ENCODE results near the gene DEGS2. TPM values are rescaled to one million over a fixed set of nuclear protein-coding genes. Genes with fewer than 3 reads are reported as not detected.

DEGS2 gene
- total RNA-seq, 1 donor from 2014 or later, result 0.53 TPM

DNA sequence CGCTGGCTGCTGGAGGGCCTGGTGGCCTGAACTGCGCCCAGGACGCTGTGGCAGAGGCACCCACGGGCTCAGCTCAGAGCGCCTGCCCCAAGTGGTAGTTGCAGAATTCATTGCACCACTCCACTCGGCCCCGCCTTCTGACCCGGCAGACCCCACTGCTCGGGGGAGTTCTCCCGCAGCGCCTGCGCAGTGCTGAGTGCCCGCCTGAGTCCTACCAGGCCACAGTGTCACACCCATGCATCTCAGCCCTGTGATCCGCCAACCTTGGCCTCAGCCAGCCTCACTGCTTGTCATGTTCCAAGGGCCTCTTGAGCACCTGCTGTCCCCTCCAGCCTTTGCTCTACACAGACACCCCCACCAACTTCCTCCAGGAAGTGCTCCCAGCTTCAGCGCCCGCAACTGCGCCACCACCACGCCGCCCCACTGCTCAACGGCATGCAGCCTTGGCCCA, 12.2 kb downstream of the DEGS2 start:
- Histone ChIP-seq H3K27me3 (ENCODE audit: control insufficient read depth, insufficient read depth, low read length) (no peaks in the 10 kb centered on the region), H3K4me3 (ENCODE audit: low read depth, low read length) (no peak overlapping the region), H3K36me3 (ENCODE audit: control insufficient read depth, insufficient read depth, low read length) (no peaks in the 10 kb centered on the region)
- FAIRE-seq (no peak), DNase-seq (ENCODE audit: low read depth) (no peak)
- no peak for TF ChIP-seq CTCF (IDR thresholded peaks at IDR 0.05; ENCODE audit: insufficient read depth, low read length, severe bottlenecking)

DNA sequence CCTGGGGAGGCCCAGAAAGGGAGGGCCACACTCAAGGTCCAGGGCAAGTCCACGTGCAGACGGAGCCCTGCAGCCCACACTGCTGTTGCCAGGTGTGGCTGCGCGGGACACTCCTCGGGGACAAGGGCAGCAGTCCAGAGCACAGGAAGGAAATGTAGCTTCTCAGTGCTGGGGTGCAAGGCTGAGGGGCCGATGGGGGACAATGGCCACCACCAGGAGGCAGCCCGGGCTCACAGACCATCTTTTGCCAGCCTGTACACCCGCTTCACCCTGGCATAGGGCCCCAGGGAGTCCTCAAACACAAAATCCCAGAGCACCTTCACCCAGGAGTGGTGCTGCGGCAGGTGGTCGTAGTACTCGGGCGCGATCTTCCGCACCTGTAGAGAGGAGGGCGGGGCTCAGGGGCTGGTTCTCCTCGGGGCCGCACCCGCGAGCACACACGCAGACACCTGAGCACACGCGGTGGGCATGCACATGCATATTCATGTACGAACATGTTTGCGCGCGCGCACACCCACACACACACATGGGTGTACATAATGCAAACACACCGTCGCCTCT, 12.8 kb downstream of the DEGS2 start:
- no peaks in the 10 kb centered on the region for H3K27me3 ChIP-seq (ENCODE audit: control insufficient read depth, insufficient read depth, low read length)
- DNase-seq (ENCODE audit: low read depth) (no peak), FAIRE-seq (no peak)
- no peaks in the 10 kb centered on the region for H3K36me3 ChIP-seq (ENCODE audit: control insufficient read depth, insufficient read depth, low read length)
- TF ChIP-seq CTCF (IDR thresholded peaks at IDR 0.05; ENCODE audit: insufficient read depth, low read length, severe bottlenecking), result peak; percentile 19
- H3K4me3 ChIP-seq (ENCODE audit: low read depth, low read length), result no peak overlapping the region

GRCh38 chr14:100145682-100146464, 13.6 kb downstream of the DEGS2 start:
- FAIRE-seq (no peak), DNase-seq (ENCODE audit: low read depth) (no peak)
- H3K4me3 ChIP-seq (ENCODE audit: low read depth, low read length), result no peak overlapping the region
- H3K36me3 ChIP-seq (ENCODE audit: control insufficient read depth, insufficient read depth, low read length), result no peaks in the 10 kb centered on the region
- TF ChIP-seq CTCF (IDR thresholded peaks at IDR 0.05; ENCODE audit: insufficient read depth, low read length, severe bottlenecking), result no peak
- H3K27me3 ChIP-seq (ENCODE audit: control insufficient read depth, insufficient read depth, low read length), result no peaks in the 10 kb centered on the region

DNA sequence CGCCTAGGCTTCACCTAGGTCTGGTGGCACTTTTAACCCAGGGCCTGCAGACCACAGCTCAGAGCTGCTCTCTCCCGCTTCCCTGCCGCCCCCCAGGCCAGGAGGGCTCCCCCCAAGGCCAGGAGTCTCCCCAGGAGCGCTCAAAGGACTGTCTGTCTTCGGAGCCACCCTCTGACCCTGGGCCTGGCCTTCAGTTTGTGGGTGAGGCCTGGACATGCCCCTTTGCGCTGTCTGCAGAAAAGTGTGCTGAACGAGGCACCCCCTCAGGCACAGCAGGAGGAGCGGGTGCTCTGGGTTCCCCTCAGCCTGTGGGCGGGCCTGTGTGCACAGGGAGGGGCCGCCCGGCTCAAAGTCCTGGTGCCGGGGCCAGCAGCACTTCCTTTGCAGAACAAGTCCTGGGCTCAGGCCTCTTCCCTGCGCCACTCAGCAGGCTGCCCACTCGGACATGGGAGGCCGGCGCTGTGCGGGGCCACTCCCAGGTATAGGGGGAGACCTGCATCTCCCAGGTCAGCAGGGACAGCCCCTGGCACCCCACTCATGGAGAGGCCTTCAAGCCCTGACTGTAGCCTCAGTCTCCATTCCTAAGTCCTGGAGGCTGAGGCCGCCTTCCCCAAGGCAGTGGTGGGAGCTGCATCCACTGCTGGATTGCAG, 14.3 kb downstream of the DEGS2 start:
- no peak for DNase-seq (ENCODE audit: low read depth)
- Histone ChIP-seq H3K27me3 (ENCODE audit: control insufficient read depth, insufficient read depth, low read length) (no peaks in the 10 kb centered on the region), H3K4me3 (ENCODE audit: low read depth, low read length) (no peak overlapping the region), H3K36me3 (ENCODE audit: control insufficient read depth, insufficient read depth, low read length) (no peaks in the 10 kb centered on the region)
- TF ChIP-seq CTCF (IDR thresholded peaks at IDR 0.05; ENCODE audit: insufficient read depth, low read length, severe bottlenecking), result no peak
- FAIRE-seq, result no peak

GRCh38 chr14:100144645-100144995, 14.8 kb downstream of the DEGS2 start:
- no peak for TF ChIP-seq CTCF (IDR thresholded peaks at IDR 0.05; ENCODE audit: insufficient read depth, low read length, severe bottlenecking)
- no peak for FAIRE-seq
- no peak for DNase-seq (ENCODE audit: low read depth)
- Histone ChIP-seq H3K36me3 (ENCODE audit: control insufficient read depth, insufficient read depth, low read length) (no peaks in the 10 kb centered on the region), H3K4me3 (ENCODE audit: low read depth, low read length) (no peak overlapping the region), H3K27me3 (ENCODE audit: control insufficient read depth, insufficient read depth, low read length) (no peaks in the 10 kb centered on the region)

Data from bronchial epithelial cell (primary cell).